Measurements from ENCODE around the gene TPK1.

TPK1 gene

GRCh38 chr7:144517749-144518148 is 318.1 kb downstream of the TPK1 start:
- Histone ChIP-seq H3K27ac (ENCODE audit: low read depth, low read length, poor library complexity, severe bottlenecking) (no peak overlapping the region), H2AFZ (ENCODE audit: low read length) (no peak overlapping the region), H3K4me3 (ENCODE audit: low read depth, low read length, poor library complexity, severe bottlenecking) (no peak overlapping the region), H3K4me1 (ENCODE audit: insufficient read depth, low read length, severe bottlenecking) (no peaks in the 10 kb centered on the region), H3K9ac (ENCODE audit: low read length) (no peak overlapping the region), H3K9me2 (ENCODE audit: low read depth, low read length) (no peaks in the 10 kb centered on the region), H3K27me3 (ENCODE audit: insufficient read depth, low read length) (no peaks in the 10 kb centered on the region), H3K9me3 (ENCODE audit: low read length) (no peaks in the 10 kb centered on the region), H3F3A (ENCODE audit: insufficient read depth, low read length) (no peaks in the 10 kb centered on the region), H3K36me3 (ENCODE audit: insufficient read depth, low read length) (no peaks in the 10 kb centered on the region), H3K79me2 (ENCODE audit: insufficient read depth, low read length) (no peaks in the 10 kb centered on the region), H4K20me1 (ENCODE audit: insufficient read depth, low read length) (no peaks in the 10 kb centered on the region), H3K4me2 (ENCODE audit: low read length) (no peak overlapping the region)
- TF ChIP-seq EZH2 (IDR thresholded peaks at IDR 0.05; ENCODE audit: borderline replicate concordance, low read length): no peak
- no peak for TF ChIP-seq CTCF (IDR thresholded peaks at IDR 0.05; ENCODE audit: low read length)

GRCh38 chr7:144516729-144517525 is 318.9 kb downstream of the TPK1 start:
- Histone ChIP-seq H3K9me3 (ENCODE audit: low read length) (no peaks in the 10 kb centered on the region), H3K27me3 (ENCODE audit: insufficient read depth, low read length) (no peaks in the 10 kb centered on the region), H3K9me2 (ENCODE audit: low read depth, low read length) (no peaks in the 10 kb centered on the region), H3K4me2 (ENCODE audit: low read length) (no peak overlapping the region), H3K27ac (ENCODE audit: low read depth, low read length, poor library complexity, severe bottlenecking) (no peak overlapping the region), H2AFZ (ENCODE audit: low read length) (no peak overlapping the region), H3F3A (ENCODE audit: insufficient read depth, low read length) (no peaks in the 10 kb centered on the region), H3K4me1 (ENCODE audit: insufficient read depth, low read length, severe bottlenecking) (no peaks in the 10 kb centered on the region), H3K79me2 (ENCODE audit: insufficient read depth, low read length) (no peaks in the 10 kb centered on the region), H3K36me3 (ENCODE audit: insufficient read depth, low read length) (no peaks in the 10 kb centered on the region), H4K20me1 (ENCODE audit: insufficient read depth, low read length) (no peaks in the 10 kb centered on the region), H3K4me3 (ENCODE audit: low read depth, low read length, poor library complexity, severe bottlenecking) (no peak overlapping the region), H3K9ac (ENCODE audit: low read length) (no peak overlapping the region)
- TF ChIP-seq EZH2 (IDR thresholded peaks at IDR 0.05; ENCODE audit: borderline replicate concordance, low read length): no peak
- TF ChIP-seq CTCF (IDR thresholded peaks at IDR 0.05; ENCODE audit: low read length): no peak

- H3K4me3 ChIP-seq (ENCODE audit: low read depth, low read length, poor library complexity, severe bottlenecking): no peak overlapping the region
- H3K9me3 ChIP-seq (ENCODE audit: low read length): no peaks in the 10 kb centered on the region
- H3K79me2 ChIP-seq (ENCODE audit: insufficient read depth, low read length): no peaks in the 10 kb centered on the region
- peak; percentile 16; the same call in 1 of the 2 replicates for TF ChIP-seq CTCF (IDR thresholded peaks at IDR 0.05; ENCODE audit: low read length)
- TF ChIP-seq EZH2 (IDR thresholded peaks at IDR 0.05; ENCODE audit: borderline replicate concordance, low read length): no peak
- H3F3A ChIP-seq (ENCODE audit: insufficient read depth, low read length): no peaks in the 10 kb centered on the region
- H3K36me3 ChIP-seq (ENCODE audit: insufficient read depth, low read length): no peaks in the 10 kb centered on the region
- H3K4me1 ChIP-seq (ENCODE audit: insufficient read depth, low read length, severe bottlenecking): no peaks in the 10 kb centered on the region
- H3K9me2 ChIP-seq (ENCODE audit: low read depth, low read length): no peaks in the 10 kb centered on the region
- no peak overlapping the region for H2AFZ ChIP-seq (ENCODE audit: low read length)
- H3K9ac ChIP-seq (ENCODE audit: low read length): no peak overlapping the region
- no peak overlapping the region for H3K4me2 ChIP-seq (ENCODE audit: low read length)
- no peak overlapping the region for H3K27ac ChIP-seq (ENCODE audit: low read depth, low read length, poor library complexity, severe bottlenecking)
- no peaks in the 10 kb centered on the region; the same call in 1 of the 2 replicates for H3K27me3 ChIP-seq (ENCODE audit: insufficient read depth, low read length)
- H4K20me1 ChIP-seq (ENCODE audit: insufficient read depth, low read length): no peaks in the 10 kb centered on the region
These were observed 322.5 kb downstream of the TPK1 start for GRCh38 chr7:144513334-144513733.

All from OCI-LY1 (cell line).